ENCODE data around the gene PGLYRP3. TPM values are rescaled to one million over a fixed set of nuclear protein-coding genes. Genes with fewer than 3 reads are reported as not detected.

Gene PGLYRP3
- polyA plus RNA-seq, 3 donors: not detected

DNA sequence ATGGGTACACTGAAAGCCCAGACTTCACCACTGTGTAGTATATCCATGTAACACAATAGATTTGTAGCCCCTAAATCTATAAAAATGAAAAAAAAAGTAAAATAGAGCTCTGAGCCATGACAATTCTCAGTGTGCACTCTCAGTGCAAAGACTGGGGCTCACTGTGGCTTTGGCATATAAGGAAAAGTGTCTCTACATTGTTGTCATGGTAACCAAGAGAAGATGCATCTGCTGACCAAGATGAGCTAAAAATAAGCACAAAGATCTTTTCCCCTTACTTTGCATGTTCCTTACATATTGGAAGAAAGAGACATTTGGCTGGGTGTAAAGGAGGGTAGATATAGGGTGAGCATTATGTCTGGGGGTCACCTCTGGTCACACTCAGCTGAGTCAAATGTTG, 23.9 kb upstream of the PGLYRP3 start:
- TF ChIP-seq CTCF (IDR thresholded peaks at IDR 0.05): no peak
- H3K4me1 Mint-ChIP-seq: peaks cover 2% of the 10 kb centered on the region
- Histone ChIP-seq H3K4me2 (replicated peaks; ENCODE audit: extremely low read depth, low read length, poor library complexity, severe bottlenecking) (no peak overlapping the region), H3K4me1 (ENCODE audit: control insufficient read depth in 1 of 2, insufficient read depth in 2 of 2, low read length in 2 of 2) (no peaks in the 10 kb centered on the region), H3K27me3 (ENCODE audit: control insufficient read depth in 2 of 2, insufficient read depth in 2 of 2, low read length in 2 of 2) (no peaks in the 10 kb centered on the region), H3K36me3 (replicated peaks in 1 of 2; ENCODE audit: control insufficient read depth in 1 of 2, insufficient read depth in 2 of 2, low read length in 2 of 2) (no peaks in the 10 kb centered on the region), H3K9ac (ENCODE audit: insufficient read depth, low read length, poor library complexity, severe bottlenecking) (no peak overlapping the region), H3K27ac (ENCODE audit: low read depth in 1 of 2, low read length in 2 of 2) (no peak overlapping the region), H3K79me2 (ENCODE audit: insufficient read depth, low read length) (no peaks in the 10 kb centered on the region), H3K4me3 (replicated peaks in 1 of 3; ENCODE audit: low read depth in 2 of 3, low read length in 3 of 3) (no peak overlapping the region), H3K9me3 (replicated peaks in 1 of 2; ENCODE audit: control insufficient read depth in 1 of 2, insufficient read depth in 1 of 2, low read length in 2 of 2) (no peaks in the 10 kb centered on the region), H4K20me1 (ENCODE audit: insufficient read depth, low read length) (no peaks in the 10 kb centered on the region), H2AFZ (ENCODE audit: insufficient read depth, low read depth, low read length, poor library complexity, severe bottlenecking) (no peak overlapping the region)
- no peak overlapping the region for H3K27ac Mint-ChIP-seq
- no peak for DNase-seq
- peaks cover 1 to 7% (median 6%) of the 10 kb centered on the region in 3 donors for H3K27me3 Mint-ChIP-seq (ENCODE audit: low read depth in 3 of 3)
- H3K4me3 Mint-ChIP-seq: no peak overlapping the region
- no peaks in the 10 kb centered on the region for H3K36me3 Mint-ChIP-seq
- intact Hi-C loops (cut with micrococcal nuclease): no loop called here
- H3K9me3 Mint-ChIP-seq: peaks cover 0 to 11% (median 2%) of the 10 kb centered on the region in 7 donors

DNA sequence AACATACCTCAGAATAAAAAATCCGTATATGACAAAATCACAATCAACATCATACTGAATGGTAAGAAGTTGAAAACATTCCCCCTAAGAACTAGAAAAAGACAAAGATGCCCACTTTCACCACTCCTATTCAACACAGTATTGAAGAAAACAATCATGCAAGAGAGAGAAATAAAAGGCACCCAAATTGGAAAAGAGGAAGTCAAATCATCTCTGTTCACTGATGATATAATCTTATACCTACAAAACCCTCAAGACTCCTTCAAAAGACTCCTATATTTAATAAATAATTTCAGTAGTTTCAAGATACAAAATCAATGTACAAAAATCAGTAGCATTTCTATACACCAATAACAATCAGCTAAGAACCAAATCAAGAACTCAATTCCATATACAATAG, 21.1 kb upstream of the PGLYRP3 start:
- H3K36me3 ChIP-seq (replicated peaks in 1 of 2; ENCODE audit: control insufficient read depth in 1 of 2, insufficient read depth in 2 of 2, low read length in 2 of 2): no peaks in the 10 kb centered on the region
- H4K20me1 ChIP-seq (ENCODE audit: insufficient read depth, low read length): no peaks in the 10 kb centered on the region
- H3K4me1 Mint-ChIP-seq: no peaks in the 10 kb centered on the region
- H3K4me2 ChIP-seq (replicated peaks; ENCODE audit: extremely low read depth, low read length, poor library complexity, severe bottlenecking): no peak overlapping the region
- TF ChIP-seq CTCF (IDR thresholded peaks at IDR 0.05): no peak
- H3K27me3 ChIP-seq (ENCODE audit: control insufficient read depth in 2 of 2, insufficient read depth in 2 of 2, low read length in 2 of 2): no peaks in the 10 kb centered on the region
- intact Hi-C loops (cut with micrococcal nuclease): no loop called here
- H3K9me3 ChIP-seq (replicated peaks in 1 of 2; ENCODE audit: control insufficient read depth in 1 of 2, insufficient read depth in 1 of 2, low read length in 2 of 2): peaks cover 5 to 11% of the 10 kb centered on the region in 2 donors
- H3K4me3 Mint-ChIP-seq: no peak overlapping the region
- H3K4me3 ChIP-seq (replicated peaks in 1 of 3; ENCODE audit: low read depth in 2 of 3, low read length in 3 of 3): no peak overlapping the region
- H3K27ac Mint-ChIP-seq: no peak overlapping the region
- no peak overlapping the region for H3K27ac ChIP-seq (ENCODE audit: low read depth in 1 of 2, low read length in 2 of 2)
- no peaks in the 10 kb centered on the region for H3K79me2 ChIP-seq (ENCODE audit: insufficient read depth, low read length)
- H3K4me1 ChIP-seq (ENCODE audit: control insufficient read depth in 1 of 2, insufficient read depth in 2 of 2, low read length in 2 of 2): no peaks in the 10 kb centered on the region
- peaks cover 8 to 29% (median 18%) of the 10 kb centered on the region in 7 donors for H3K9me3 Mint-ChIP-seq
- no CpG with 5 or more reads among the region's 1 CpG for WGBS (ENCODE audit: insufficient coverage)
- no peak overlapping the region for H2AFZ ChIP-seq (ENCODE audit: insufficient read depth, low read depth, low read length, poor library complexity, severe bottlenecking)
- H3K27me3 Mint-ChIP-seq (ENCODE audit: low read depth in 3 of 3): peaks cover 2 to 9% (median 8%) of the 10 kb centered on the region in 3 donors
- no peak for DNase-seq
- no peaks in the 10 kb centered on the region for H3K36me3 Mint-ChIP-seq
- no peak overlapping the region for H3K9ac ChIP-seq (ENCODE audit: insufficient read depth, low read length, poor library complexity, severe bottlenecking)

Data from CD14-positive monocyte (primary cell).